NCI-H1048 (cell line): Measurements from ENCODE around the gene PROKR1.
A peak's percentile ranks its signal among the peaks of the same experiment; 100 is the strongest.
"Not testable (repeated sequence)": the region's sequence is repeated elsewhere in the genome, so short reads cannot be mapped to it uniquely, and the experiment has no call there.

Source experiments
- DNase-seq: peaks from one replicate; lab custom pipeline; 2025; lab: John Stamatoyannopoulos, UW

Gene PROKR1

DNA sequence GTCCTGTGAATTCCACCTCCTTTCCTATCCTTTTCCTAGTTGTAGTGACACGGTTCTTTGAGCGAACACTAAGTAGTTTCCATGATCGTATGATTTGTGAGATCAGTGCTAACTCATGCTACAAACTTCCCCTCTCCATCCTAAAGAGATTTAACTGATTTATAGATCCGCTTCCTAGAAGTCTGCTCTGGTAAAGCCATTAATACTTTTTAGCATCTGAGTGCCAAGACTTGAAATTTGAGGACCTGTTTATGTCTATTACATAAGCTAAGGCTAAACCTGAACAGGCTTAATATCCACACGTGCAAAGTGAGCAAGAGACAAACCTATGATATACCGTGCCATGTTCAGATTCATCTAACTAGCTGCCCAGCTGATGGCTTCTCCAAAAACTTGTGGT, 14.9 kb downstream of the PROKR1 start:
- no peak for DNase-seq

DNA sequence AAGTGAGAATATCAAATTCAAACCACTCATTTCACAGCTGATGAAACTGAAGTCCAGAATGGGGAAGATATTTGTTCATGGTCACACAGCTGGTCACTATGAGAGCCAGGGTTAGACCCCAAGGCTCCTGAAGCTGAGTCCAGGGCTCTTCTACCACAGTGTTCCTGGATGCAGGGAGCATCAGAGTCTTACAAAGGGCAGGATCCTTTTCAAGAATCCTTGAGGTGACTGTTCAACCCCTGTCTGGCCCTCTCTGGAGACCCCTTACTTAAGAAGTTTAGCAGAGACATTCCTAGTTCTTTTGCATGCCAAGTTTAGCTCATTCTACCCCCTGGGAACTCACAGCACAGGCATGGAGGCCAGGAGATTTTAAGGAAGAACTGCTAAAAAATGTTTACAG, 15.7 kb downstream of the PROKR1 start:
- DNase-seq, result no peak

DNA sequence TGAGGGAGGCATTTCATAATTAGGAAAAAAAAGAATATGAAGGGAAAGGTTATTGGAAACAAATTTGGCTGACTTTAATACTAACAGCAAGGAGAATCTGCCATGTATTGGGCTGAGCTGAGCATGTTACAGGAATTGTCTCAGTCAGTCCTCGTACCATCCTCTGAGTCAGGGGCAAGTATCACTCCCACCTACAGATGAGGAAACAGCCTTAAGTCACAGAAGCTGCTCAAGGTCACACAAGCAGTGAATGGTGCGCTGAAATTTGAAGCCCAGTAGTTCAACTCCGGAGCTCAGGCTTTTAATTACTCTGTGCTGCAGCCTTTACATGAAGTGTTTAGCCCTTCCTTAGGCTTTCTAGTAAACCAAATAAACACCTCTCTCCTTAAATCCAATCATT, 17.3 kb downstream of the PROKR1 start:
- no peak for DNase-seq

GRCh38 chr2:68662466-68662865, 19.1 kb downstream of the PROKR1 start:
- DNase-seq, result no peak

DNA sequence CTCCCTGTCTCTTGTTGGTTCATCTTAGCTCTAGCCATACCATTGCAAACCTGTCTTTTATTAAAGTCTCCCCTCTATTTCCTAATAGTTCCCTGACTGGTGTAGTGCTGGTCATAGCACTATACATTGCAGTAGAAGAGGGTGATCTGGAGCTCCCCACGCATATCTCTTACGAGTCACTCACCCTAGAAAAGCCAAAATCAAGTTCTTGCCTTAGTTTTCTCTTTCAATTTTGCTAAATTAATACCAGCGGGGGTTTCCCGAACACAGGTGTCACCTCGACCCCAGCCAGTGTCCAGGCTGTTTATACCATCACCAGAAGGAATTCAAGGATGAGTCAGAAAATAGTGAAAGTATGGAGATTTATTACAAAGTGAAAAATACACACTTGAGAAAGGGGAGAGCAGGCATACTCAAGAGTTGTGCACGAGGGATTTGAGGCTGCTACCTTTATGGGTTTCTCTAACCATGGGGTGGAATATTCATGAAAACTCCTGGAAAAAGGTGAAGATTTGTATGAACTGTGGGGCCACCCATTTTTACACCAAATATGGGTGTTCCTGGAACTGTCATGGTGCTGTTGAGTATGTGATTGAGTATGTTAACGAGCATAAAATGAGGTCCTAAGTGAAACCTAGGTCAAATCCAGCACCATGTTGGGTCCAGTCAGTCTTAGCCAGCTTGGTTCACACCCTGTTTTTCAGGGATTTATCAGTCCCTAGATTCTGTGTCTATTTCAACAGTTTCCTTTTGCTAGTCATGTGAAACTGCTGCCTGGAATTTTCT, 20.2 kb downstream of the PROKR1 start:
- DNase-seq, result no peak

DNA sequence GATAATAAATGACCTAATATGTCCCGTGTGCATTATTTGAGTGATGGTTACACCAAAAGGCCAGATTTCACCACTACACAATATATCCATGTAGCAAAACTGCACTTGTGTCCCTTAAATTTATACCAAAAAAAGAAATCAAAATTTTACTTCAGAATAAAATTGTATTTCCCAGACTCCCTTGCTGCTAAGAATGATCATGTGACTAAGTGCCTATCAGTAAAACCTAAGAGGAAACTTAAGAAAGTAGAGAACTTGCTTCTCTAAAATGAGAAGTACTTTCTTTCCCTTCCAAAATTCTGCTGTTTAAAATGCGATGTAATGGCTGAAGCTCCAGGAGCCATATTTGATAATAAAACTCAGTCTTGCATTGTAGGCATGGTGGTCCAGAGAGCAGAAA, 24.0 kb downstream of the PROKR1 start:
- DNase-seq, result no peak

GRCh38 chr2:68669651-68670050, 26.3 kb downstream of the PROKR1 start:
- DNase-seq, result no peak

DNA sequence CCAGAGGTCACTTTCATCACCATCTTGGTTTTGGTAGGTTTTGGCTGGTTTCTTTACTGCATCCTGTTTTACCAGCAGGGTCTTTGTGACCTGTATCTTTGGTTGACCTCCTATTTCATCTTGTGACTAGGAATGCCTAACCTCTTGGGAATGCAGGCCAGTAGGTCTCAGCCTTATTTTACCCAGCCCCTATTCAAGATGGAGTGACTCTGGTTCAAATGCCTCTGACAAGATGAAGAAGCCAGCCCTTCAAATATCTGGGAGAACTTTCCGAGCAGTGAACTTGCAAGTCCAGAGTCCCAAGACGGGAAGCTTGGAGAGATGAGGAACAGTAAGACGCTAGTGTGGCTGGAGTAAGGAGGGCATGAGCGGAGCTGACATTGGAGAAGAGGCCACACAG, 28.6 kb downstream of the PROKR1 start:
- DNase-seq, result no peak

DNA sequence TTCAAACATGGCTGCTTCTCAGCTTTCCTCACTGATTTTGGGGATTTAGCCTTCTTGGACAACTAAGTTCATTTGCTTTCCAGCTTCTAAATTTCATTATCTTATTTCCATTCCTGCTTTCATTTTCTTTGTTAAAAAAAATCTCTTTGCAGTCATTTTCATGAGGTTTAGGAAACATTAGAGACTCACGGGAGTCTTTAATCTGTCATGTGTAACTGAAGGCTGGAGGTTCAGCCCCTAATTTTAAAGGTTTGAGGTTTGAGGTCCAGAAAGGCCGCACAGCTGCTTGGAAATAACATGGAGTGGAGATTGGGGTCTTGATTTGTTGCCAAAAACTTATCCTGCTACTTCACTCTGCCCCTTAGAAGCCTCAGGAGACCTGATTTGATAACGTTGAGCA, 30.3 kb downstream of the PROKR1 start:
- DNase-seq, result no peak

DNA sequence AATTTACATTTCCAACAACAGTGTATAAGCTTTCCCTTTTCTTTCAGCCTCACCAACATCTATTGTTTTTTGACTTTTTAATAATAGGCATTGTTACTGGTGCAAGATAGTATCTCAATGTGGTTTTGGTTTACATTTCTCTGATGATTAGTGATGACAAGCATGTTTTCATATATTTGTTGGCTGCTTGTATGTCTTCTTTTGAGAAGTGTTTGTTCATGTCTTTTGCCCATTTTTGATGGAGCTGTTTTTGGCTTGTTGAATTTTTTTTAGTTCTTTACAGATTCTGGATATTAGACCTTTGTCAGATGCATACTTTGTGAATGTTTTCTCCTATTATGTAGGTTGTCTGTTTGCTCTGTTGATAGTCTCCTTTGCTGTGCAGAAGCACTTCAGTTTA, 32.1 kb downstream of the PROKR1 start:
- DNase-seq, result no peak

DNA sequence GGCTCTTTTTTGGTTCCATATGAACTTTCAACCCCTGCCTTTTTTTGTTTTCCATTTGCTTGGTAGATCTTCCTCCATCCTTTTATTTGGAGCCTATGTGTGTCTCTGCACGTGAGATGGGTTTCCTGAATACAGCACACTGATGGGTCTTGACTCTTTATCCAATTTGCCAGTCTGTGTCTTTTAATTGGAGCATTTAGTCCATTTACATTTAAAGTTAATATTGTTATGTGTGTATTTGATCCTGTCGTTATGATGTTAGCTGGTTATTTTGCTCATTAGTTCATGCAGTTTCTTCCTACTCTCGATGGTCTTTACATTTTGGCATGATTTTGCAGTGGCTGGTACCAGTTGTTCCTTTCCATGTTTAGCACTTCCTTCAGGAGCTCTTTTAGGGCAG, 34.5 kb downstream of the PROKR1 start:
- DNase-seq, result not testable (repeated sequence)

- DNase-seq, result not testable (repeated sequence)
Observed at GRCh38 chr2:68679166-68679916, 36.0 kb downstream of the PROKR1 start.

- DNase-seq, result not testable (repeated sequence)
Observed at GRCh38 chr2:68679917-68680267, 36.5 kb downstream of the PROKR1 start.

DNA sequence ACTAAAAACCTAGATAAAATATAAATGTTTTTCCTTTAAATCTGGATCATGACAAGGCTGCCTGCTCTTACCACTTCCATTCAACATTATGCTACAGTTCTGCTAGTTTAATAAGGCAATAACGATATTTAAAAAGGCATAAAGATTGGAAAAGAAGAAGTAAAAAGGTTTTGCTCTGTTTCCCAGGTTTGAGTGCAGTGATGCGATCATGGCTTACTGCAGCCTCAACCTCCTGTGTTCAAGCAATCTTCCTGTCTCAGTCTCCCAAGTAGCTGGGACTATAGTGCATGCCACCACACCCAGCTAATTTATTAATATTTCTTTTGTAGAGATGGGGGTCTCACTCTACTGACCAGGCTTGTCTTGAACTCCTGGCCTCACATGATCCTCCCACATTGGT, 40.8 kb downstream of the PROKR1 start:
- DNase-seq, result no peak

GRCh38 chr2:68686178-68686577, 42.8 kb downstream of the PROKR1 start:
- DNase-seq, result no peak

GRCh38 chr2:68687018-68687417, 43.6 kb downstream of the PROKR1 start:
- no peak for DNase-seq

DNA sequence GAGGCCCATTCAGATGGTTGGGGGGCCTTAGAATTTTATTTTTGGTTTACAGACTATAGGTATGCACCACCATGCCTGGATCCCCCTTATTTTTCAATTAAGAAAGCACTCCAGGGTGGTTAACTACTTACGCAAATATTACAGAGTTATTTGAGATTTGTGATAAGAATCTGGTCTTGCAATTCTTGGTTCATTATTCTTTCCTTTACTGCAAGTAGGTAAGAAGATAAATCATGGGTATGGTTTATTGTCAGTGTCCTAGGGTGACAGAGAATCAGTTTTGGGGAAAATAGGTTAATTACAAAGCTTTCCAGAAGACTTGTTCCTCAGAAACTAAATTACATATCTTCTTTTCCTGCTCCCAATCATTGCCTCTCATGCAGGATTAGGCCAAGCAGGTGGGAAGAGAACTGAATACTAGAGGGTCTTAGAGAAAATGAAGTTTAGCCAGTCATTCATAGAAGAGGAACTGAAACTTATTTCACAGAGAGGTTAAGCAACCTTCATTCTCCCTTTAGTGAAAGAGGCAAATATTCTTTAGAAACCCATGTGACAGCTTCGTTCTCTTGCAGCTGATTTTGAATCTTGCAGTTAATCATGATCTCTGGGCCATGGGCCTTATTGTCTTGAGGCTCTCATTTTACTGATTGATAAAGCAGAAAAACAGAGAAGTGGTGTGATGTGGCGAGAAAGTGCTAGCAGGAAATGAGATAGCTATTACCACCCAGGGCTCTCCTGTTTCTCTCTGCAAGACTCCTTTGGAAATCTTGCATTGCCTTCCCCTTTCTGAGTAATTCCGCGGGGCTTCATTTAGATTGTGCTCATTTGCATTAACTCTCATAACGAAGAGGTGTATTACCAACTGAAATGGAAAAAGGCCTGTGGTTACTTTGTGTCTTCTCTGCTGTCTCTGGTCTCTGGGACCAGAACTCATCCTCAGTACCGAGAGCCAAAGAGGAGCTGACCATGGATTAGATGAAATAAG, 46.5 kb downstream of the PROKR1 start:
- DNase-seq, result no peak

DNA sequence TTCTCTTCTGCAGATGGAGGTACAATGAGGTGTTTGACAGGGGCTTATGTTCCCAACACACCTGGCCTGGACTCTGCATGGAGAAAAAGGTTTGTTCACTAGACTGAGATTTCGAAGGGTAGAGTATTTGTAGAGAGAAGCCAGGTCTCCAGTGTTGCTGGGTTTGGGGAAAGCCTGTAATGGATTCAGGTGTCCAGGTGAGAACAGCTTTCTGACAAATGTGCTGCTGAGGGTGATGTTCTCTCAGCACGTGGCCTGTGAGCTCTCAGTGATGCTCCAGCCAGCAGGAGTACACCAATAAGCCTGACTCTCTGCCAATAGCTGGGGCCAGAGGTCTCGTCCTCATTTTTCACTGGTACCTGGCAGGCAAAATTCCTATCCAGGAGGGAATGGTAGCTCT, 47.5 kb downstream of the PROKR1 start:
- no peak for DNase-seq

DNA sequence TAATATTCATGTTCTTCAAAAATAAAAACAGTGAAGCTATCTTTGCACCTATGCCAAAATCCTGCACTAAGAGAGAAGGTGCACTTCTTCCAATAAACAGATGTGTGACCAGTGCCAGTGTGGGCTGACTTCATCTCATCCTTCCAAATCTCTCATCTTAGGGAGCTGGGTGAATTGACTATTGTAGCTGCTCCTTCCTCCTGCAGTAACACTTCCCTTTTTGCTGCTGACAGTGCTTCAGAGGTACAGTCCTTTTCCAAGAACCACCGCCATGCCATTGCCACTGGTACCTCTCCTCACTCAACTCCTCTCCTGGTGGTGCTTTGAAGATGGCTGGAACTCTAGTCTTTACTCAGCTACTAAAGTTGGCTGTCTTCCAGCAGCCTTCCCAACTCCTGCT, 49.1 kb downstream of the PROKR1 start:
- no peak for DNase-seq

- peak; percentile 92 for DNase-seq
Observed at GRCh38 chr2:68693951-68694350, 50.6 kb downstream of the PROKR1 start.

GRCh38 chr2:68695971-68696370, 52.6 kb downstream of the PROKR1 start:
- no peak for DNase-seq

DNA sequence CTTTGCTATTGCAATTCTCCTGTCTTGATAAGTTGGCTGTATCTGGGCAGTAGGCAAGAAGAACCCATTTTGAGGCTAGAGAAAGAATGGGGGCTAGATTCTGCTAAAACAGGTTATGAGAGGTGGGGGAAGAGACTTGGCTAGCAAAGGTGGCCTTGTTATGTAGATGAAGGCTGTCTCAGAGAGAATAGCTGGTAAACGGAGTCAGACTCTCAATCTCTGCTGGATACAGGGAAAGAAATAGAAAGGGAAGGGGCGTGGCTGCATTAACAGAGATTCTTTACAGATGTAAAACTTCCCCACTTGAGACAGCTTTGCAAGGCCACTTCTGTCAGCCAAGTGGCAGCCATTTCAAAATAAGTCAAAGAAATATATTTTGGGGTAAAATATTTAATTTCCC, 53.2 kb downstream of the PROKR1 start:
- no peak for DNase-seq
